Stimulated activated CD4-positive, alpha-beta T cell treated with anti-CD3 and anti-CD28 coated beads, Interleukin-1b, Interleukin-23, amount 100 ng/mL, for 24 hours (primary cell): ENCODE results near the gene SHC3.
"Not testable (repeated sequence)": the region's sequence is repeated elsewhere in the genome, so short reads cannot be mapped to it uniquely, and the experiment has no call there.

Source experiments
- DNase-seq, 4 experiments: peaks; one replicate each; pipeline ENCODE4 v3.0.0-alpha.2; 2020; ENCODE audit warnings: low read depth in 4 of 4, low spot score in 1 of 4

Gene SHC3, protein sequence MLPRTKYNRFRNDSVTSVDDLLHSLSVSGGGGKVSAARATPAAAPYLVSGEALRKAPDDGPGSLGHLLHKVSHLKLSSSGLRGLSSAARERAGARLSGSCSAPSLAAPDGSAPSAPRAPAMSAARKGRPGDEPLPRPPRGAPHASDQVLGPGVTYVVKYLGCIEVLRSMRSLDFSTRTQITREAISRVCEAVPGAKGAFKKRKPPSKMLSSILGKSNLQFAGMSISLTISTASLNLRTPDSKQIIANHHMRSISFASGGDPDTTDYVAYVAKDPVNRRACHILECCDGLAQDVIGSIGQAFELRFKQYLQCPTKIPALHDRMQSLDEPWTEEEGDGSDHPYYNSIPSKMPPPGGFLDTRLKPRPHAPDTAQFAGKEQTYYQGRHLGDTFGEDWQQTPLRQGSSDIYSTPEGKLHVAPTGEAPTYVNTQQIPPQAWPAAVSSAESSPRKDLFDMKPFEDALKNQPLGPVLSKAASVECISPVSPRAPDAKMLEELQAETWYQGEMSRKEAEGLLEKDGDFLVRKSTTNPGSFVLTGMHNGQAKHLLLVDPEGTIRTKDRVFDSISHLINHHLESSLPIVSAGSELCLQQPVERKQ

DNA sequence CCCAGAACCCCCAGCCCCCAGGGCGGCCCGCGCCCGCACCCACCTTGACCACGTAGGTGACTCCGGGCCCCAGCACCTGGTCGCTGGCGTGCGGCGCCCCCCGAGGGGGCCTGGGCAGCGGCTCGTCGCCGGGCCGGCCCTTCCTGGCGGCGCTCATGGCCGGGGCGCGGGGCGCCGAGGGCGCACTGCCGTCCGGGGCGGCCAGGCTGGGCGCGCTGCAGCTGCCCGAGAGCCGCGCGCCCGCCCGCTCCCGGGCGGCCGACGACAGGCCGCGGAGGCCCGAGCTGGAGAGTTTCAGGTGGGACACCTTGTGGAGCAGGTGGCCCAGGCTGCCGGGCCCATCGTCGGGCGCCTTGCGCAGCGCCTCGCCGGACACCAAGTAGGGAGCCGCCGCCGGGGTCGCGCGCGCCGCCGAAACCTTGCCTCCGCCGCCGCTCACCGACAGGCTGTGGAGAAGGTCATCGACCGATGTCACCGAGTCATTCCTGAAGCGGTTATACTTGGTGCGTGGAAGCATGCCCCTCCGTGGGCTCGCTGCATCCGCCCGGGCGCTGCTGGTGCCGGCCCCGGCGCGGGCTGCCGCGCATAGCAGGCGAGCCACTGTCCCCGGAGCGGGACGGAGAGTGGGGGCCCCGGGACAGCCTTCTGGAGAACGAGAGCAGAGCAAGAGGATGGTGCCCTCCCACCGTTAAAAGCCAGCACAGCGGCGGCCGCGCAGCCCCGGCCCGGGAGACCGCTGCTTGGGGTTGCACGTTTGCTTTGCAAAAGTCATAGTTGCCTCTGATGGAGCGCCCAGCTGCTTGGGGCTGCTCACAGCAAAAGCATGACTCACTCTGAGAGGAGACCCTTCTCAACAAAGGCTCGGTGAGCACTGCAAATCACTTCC is at the start of gene SHC3:
Gene SHC3, minus strand, starts transcription at position 875 of the 886 bp plus-strand sequence. Its CDS starts 358 bp downstream, at position 517.
- DNase-seq: no peak

DNA sequence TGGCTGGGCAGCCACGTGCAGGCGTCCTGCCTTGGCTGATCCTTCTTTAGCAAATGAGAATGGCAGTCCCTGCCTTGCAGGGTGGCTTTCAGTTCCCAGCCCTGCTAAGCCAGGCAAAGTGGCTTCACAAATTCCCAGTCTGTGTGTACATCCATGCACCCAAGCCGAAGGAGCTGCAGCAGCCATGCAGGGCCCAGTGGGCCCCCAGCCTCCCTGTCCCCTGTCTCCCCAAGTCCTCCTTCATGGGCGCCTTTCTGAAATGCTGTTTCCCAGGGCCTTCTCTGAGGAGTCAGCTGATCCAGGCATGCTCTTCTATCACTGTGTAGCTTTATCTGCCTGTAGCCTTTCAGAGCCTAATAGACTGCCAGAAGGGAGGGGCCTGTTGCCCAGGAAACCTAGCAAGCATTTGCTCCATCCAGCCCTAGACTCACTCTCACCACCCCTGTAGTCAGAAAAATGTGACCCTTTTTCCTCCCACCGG is 47.4 kb upstream of the SHC3 start:
- no peak for DNase-seq

DNA sequence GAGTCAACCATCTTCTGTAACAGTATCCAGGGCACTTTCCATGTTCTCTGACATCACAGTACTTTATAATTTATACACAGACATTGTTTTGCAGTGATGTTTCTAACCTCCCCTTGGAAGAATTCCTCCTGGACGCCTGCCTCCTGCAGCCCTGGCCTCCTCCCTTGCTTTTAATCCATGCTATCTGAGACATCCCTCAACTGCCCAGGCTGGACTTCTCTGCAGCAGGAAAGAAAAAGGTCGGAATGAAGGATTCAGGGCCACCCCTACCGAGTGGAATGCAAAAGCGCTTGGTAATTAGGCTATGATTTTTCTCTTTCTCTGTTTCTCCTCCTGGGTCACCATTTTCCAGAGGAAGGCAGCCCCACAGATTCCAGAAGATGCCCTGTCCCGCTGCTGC is 47.0 kb upstream of the SHC3 start:
- no peak for DNase-seq

DNA sequence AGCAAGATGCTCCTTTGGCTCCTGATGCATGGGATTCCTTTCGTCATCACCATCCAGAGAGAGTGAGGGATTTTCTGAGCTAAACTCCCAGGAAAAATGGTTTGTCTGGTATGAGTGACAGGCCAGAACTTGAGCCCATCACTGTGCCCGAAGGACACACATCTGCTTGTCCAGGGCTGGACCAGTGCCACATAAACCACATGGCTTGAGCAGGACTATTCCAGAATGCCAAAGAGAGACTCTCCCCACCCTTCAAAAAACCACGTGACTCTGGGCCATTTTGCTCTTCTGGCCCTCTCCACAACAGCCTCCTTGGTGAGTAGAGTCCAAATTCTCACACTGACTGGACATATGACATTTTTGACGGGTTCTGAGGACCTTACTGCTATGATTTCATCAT is 46.4 kb upstream of the SHC3 start:
- no peak for DNase-seq

DNA sequence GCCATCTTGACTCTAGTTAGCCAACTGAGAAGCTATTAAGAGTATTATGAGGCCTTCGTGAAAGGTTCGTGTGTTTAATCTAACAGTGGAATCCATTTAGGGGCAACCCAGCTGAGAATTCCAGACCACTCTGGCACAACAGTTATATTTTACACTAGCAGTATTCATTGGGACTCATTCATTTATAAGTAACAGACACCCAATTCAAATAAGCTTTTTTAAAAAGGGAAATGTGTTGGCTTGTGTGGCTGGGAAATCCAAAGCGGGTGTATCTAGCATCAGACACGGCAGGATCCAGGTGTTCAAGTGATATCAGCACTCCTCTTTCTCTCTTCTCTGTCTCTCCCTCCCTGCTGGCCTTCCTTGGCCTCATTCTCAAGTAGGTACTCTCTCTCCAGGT is 46.0 kb upstream of the SHC3 start:
- DNase-seq: no peak

DNA sequence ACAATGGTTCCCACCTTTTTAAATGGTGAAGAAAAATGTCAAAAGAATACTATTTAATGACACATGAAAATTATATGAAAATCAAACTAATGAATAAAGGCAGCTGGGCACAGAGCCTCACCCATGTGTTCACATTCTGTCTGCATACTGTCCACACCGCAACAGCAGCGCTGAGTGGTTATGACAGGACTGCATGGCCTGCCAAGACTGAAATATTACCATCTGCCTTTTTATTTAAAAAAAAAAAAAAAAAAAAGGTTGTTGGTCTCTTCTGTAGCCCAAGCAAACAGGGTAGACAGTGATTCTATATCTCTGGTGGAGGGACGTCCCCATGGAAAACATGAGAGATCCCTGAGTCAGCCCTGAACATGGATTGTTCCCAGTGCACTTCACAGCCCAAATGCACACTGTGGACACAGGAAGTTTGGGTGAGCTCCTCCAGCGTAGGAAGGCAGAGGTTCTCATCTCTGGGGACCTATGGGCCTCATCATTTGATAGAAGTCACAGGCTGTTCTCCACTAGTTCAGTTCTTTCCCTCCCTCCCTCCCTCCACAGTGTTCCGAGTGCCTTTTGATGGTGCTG is 44.9 kb upstream of the SHC3 start:
- DNase-seq: no peak

DNA sequence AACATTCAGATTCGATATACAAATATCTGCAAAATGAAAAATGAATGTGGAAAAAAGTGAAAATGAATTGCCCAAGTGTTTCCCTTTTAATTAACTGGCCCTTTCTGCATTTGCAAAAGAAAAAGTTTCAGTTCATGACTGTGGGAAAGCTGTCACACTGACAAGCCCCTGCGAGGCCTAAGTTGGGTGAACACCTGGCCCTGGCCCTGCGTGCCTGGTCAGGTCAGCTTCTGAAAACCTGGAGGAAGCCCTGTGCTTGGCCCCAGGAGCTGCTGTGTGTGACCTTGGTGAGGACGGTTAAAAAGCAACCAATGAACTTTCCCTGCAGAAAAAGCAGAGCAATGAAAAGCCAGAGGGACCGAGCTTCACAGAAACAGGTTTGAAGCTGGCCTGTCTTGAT is 41.0 kb upstream of the SHC3 start:
- no peak for DNase-seq

DNA sequence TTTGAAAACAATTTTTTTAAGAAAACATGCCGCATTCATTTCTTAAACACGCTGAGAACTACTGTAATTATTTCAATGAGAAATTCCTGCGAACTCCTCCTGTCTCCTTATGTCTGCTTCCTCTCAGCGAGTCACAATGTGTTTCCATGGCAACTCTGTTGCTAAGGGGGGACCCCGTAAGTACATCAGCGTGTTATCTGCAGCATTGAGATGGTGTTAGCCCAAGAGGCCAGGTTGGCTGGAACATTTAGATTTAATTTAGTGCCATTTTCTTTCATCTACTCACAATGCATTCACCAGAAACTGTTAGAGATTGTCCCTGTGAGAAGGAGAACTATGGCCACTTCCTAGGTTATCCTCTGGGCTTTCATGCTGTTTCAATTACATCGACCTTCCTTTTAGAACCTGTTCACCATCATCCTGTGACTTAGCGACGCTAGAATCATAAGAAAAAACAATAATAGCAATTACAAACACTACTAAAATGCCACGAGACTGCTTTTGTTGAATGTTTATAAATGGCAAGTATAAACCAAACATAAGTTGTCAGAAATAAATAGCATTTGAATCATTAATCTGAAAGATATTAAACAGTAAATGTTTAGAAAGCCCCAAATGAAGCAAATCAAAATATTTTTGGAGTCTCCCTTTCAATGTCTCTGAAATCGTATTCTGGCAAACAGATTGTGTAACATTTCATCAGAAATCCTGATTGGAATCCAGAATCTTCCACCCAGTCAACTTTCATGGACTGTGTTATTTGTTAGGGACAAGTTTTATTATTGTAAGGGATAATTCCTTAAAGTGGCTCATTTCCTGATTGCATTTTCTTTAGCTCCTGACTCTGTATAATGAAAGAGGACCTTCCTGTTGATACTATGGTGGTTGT is 39.7 kb upstream of the SHC3 start:
- no peak for DNase-seq

DNA sequence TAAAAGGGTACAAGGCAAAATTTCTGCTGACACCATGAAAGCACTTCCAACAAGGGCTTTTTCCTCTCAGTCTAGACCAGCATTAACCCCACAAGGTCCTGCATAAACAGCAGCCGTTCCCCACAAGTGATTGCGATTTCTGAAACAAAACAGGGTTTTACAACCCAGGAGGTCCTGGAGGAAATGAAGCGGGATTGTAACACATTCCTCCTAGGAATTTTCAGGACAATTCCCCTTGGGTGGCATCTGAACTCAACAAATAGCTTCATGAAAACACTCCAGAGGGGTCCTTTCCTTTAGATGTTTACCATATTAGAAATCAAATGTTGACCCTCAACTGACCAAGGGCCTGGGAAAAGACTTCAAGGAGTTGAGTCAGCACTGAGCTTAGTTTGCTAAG is 36.7 kb upstream of the SHC3 start:
- DNase-seq: no peak

DNA sequence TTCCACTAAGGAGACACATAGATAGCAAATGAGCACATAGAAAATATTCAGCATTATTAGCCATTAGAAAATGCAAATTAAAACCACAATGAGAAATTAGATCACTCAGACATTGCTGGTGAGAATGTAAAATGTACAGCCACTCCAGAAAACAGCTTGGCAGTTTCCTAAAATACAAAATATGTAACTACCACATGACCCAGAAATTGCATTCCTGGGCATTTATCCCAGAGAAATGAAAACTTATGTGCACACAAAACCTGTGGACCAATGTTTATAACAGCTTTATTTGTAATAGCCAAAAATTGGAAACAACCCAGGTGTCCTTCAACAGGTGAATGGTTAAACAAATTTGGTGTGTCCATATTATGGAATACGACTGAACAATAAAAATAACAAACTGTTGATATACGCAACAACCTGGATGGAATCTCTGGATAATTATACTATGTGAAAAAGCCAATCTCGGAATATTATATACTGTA is 34.8 kb upstream of the SHC3 start:
- no peak for DNase-seq

DNA sequence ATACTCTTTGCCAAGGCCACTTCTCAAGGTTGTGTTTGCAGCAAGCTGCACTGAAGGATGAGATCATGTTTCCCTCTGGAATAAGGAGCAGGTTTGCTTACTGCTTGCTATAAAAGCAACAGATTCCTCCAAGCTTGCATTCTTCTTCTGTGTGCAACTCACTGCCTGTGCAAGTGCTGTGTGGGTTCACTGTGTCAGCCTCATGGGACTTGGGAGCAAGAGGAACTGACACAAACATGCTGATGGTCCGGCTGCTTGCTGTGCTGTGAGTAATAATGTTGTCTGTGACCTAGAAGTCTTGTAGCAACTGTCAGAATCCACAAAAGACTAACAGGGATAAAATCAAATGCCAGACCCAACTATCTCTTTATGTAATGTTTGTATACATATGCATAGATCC is 33.6 kb upstream of the SHC3 start:
- DNase-seq: no peak

DNA sequence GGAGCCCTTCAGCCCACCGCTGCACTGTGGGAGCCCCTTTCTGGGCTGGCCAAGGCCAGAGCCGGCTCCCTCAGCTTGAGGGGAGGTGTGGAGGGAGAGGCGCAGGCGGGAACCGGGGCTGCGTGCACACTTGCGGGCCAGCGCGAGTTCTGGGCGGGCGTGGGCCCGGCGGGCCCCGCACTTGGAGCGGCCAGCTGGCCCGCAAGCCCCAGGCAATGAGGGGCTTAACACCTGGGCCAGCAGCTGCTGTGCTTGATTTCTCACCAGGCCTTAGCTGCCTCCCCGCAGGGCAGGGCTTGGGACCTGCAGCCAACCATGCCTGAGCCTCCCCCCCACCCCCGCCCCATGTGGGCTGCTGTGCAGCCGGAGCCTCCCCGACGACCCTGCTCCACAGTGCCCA is 30.7 kb upstream of the SHC3 start:
- DNase-seq: not testable (repeated sequence)

DNA sequence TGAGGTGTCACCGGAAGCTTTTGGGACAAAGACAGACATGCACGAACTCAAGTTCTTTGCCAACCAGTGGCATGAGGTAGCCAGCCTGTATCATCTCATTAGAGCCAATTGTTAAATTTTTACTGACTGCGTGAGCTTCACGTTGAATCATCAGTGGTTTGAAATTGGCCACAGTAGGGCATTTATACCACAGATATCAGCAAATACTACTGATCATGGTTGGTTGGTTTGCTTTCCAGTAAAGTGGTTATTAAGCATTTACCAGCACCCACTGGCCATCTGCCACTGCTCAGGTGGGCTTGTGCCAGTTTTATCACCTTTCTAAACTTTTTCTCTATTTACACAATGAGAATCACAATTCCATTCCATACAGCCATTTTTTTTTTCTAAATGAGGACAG is 28.4 kb upstream of the SHC3 start:
- no peak for DNase-seq

DNA sequence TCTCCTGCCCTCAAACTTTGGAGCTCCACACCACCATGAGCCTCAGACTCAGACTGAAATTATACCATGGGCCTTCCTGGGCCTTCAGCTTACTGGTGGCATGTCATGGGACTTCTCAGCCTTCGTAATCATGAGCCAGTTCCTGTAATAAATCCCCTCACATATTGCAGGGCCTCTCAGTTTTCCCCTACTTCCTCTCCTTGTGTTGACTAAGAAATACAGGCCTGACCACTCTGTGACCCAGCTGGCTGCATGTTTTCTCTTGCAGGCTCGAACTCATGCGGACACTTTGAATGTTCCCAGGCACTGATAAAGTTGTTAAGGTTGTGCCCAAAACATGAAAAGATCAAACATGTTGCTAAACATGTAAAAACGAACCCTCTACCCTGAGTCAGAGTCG is 26.2 kb upstream of the SHC3 start:
- no peak for DNase-seq

DNA sequence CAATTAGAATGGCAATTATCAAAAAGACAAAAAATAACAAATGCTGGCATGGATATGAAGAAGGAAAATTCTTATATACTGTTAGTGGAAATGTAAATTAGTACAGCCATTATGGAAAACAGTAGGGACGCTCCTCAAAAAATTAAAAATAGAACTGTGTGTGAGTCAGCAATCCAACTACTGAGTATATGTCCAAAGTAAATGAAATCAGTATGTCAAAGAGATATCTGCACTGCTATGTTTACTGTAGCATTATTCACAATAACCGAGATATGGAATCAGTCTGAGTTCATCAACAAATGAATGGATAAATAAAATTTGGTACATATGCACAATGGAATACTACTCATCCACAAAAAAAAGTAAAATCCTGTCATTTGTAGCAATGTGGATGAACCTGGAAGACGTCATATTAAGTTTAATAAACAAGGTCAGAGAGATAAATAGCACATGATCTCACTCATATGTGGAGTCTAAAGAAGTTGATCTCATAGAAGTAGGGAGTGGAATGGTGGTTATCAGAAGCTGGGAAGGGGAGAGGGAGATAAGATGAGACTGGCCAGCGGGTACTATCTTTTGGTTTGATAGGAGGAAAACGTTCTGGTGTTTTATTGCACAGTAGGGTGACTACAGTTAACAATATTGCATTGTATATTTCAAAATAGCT is 16.6 kb upstream of the SHC3 start:
- no peak for DNase-seq

DNA sequence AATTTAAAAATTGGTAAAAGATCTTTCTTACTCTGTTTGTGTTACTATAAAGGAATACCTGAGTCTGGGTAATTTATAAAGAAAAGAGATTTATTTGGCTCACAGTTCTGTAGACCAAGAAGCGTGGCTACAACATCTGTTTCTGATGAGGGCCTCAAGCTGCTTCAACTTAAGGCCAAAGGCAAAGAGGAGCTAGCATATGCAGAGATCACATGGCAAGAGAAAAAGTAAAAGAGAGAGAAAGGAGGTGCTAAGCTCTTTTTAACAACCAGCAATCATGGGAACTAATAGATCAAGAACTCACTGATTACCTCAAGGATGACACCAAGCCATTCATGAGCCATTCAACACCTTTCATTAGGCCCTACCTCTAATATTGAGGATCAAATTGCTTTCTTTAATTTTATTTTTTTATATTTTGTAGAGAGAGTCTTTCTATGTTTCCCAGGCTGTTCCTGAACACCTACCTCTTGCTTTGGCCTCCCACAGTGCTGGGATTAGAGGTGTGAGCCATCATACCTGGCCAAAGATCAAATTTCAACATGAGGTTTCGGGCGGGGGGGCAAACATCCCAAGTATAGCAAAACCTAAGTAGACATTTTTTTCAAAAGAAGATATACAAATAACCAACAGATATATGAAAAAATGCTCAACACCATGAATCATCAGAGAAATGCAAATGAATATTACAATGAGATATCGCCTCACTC is 16.0 kb upstream of the SHC3 start:
- DNase-seq: no peak

DNA sequence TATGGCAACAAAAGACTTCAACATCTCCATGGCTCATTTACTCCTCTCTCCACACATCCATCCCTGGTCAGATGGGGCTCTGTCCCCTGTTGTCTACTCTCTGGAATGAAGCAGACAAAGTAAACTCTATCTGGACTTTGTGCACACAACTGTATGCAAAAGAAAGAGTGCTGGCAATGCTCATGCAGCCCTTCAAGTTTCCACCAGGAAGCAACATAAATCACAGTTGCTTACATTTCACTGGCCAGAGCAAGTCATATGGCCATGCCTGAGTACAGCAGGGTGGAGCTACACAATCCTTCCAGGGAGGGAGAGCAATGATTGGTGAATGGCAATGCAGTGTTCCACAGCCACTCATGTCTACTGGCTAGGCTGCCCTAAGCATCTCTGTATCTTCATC is 12.4 kb upstream of the SHC3 start:
- DNase-seq: no peak

DNA sequence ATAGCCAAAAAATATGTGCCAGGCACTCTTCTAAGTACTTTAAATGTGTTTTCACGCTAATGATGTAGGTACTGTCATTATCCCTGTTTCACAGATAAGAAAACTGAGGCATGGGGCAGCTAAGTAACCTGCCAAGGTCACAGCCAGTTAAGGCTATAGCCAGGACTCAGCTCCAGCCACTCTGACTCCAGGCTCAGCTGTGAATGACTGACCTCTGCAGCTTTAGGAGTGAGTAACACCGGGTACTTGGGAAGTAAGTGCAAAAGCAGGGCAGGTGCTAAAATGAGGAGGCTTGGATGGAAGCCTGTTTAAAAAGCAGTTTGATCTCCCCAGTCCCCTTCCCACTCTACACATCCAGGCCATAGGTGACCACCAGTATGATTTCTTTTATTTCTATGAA is 10.6 kb upstream of the SHC3 start:
- no peak for DNase-seq

DNA sequence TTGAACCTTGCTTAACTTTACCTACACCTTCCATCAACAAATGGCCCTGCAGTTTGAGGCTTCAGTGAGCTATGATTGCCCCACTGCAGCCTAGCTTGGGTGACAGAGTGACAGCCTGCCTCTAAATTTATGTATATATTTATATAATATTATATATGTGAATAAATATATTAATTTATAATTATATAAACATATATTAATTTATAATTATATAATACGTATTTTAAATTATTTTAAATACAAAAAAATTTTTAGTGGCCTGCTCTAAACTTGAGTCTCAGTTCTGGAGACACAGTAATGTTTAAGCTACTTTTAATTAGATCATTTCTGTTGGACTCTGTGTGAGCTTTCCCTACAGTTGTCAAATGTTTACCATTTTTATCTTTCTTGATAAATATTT is 9.3 kb upstream of the SHC3 start:
- no peak for DNase-seq
